HCT116 (cell line): ENCODE measurements around the gene LRRFIP1. TPM values are rescaled to one million over a fixed set of nuclear protein-coding genes. Genes with fewer than 3 reads are reported as not detected.

Experiments used
- ATAC-seq: fragments of 200-7000 bp; cut with Tn5 transposase; 2 replicates; pipeline ENCODE4 v1.9.1; 2020; ENCODE audit warnings: mild to moderate bottlenecking, moderate library complexity
- BruUV-seq: library from RNA; stranded (reverse); fragments of 400-500 nt; replicated peaks from 2 replicates; lab custom pipeline; 2021; lab: Mats Ljungman, UMichigan
- CTCF ChIA-PET: fragments of 300-600 bp; sonication (Branson Sonifier 250); formaldehyde crosslinking; loops from one replicate; lab custom pipeline; 2021; ENCODE audit warnings: antibody characterized with exemption; lab: Charles Lee
- POLR2A ChIA-PET: fragments of 300-600, 350-600 bp; sonication (Branson Sonifier 250); formaldehyde crosslinking; loops from one replicate; lab custom pipeline; 2021; ENCODE audit warnings: antibody characterized with exemption; lab: Charles Lee
- RAD21 ChIA-PET, 2 experiments: fragments of 300-600 bp; sonication (Branson Sonifier 250); formaldehyde crosslinking; loops; one replicate each; lab custom pipeline; 2023; ENCODE audit warnings: low total read pairs in 2 of 2; ENCODE audit not compliant: uncharacterized antibody in 2 of 2, unreplicated experiment in 2 of 2, low non-redundant PET in 1 of 2; lab: Charles Lee
- DNase-seq: peaks from one replicate; pipeline ENCODE4 v3.0.0-alpha.2; 2010; ENCODE audit warnings: low read depth, low spot score
- H2AFZ ChIP-seq: fragments of 200-600 bp; shearing (Covaris generic), sonication (generic); 2 replicates; pipeline ENCODE4 v1.6.1; 2017; ENCODE audit warnings: low read depth, mixed run types, mixed read lengths, antibody characterized with exemption, low read length; ENCODE audit not compliant: poor library complexity, severe bottlenecking
- H3K27ac ChIP-seq: 2 replicates; pipeline ENCODE4 v1.5.1; 2012; ENCODE audit warnings: low read depth, low read length
- H3K27me3 ChIP-seq: fragments of 200-600 bp; sonication (generic); 2 replicates; pipeline ENCODE4 v1.6.1; 2016; ENCODE audit warnings: mixed run types, low read length, mixed read lengths; ENCODE audit not compliant: insufficient read depth
- H3K36me3 ChIP-seq, 2 experiments: fragments of 200-500 bp in 1 of 2; fragments of 200-600 bp in 1 of 2; sonication (Bioruptor generic) in 1 of 2; sonication (generic) in 1 of 2; 2 replicates each; pipeline versions ENCODE4 v1.5.1 to v1.6.1; 2014 to 2016; ENCODE audit warnings: low read length in 2 of 2, inconsistent platforms in 1 of 2, mixed read lengths in 1 of 2, mixed run types in 1 of 2; ENCODE audit not compliant: insufficient read depth in 2 of 2, control insufficient read depth in 1 of 2
- H3K4me1 ChIP-seq, 2 experiments: fragments of 200-600 bp in 1 of 2; sonication (generic) in 1 of 2; 2 replicates each; pipeline versions ENCODE4 v1.5.1 to v1.6.1; 2012 to 2017; ENCODE audit warnings: low read length in 2 of 2, inconsistent platforms in 1 of 2, mild to moderate bottlenecking in 1 of 2, mixed read lengths in 1 of 2, mixed run types in 1 of 2, moderate library complexity in 1 of 2; ENCODE audit not compliant: insufficient read depth in 2 of 2, control insufficient read depth in 1 of 2
- H3K4me2 ChIP-seq: fragments of 200-600 bp; sonication (generic); 2 replicates; pipeline ENCODE4 v1.6.1; 2017; ENCODE audit warnings: mixed run types, low read length, mixed read lengths
- H3K4me3 ChIP-seq, 2 experiments: fragments of 200-600 bp in 1 of 2; sonication (generic) in 1 of 2; replicated peaks in 1 of 2; 2 replicates each; pipeline ENCODE4 v1.5.1; 2011 to 2016; ENCODE audit warnings: low read length in 2 of 2, control low read depth in 1 of 2, low read depth in 1 of 2, mild to moderate bottlenecking in 1 of 2, mixed read lengths in 1 of 2, mixed run types in 1 of 2
- H3K79me2 ChIP-seq: fragments of 200-600 bp; sonication (generic); 2 replicates; pipeline ENCODE4 v1.6.1; 2017; ENCODE audit warnings: mild to moderate bottlenecking, mixed run types, low read length, moderate library complexity, mixed read lengths; ENCODE audit not compliant: insufficient read depth
- H3K9ac ChIP-seq: fragments of 200-600 bp; sonication (generic); 2 replicates; pipeline ENCODE4 v1.6.1; 2016; ENCODE audit warnings: low read length, mixed read lengths
- H3K9me2 ChIP-seq: fragments of 200-600 bp; sonication (generic), shearing (Covaris generic); 2 replicates; pipeline ENCODE4 v1.6.1; 2017; ENCODE audit warnings: mixed run types, mild to moderate bottlenecking, moderate library complexity; ENCODE audit not compliant: insufficient read depth
- H3K9me3 ChIP-seq, 2 experiments: fragments of 200-500 bp in 1 of 2; fragments of 200-600 bp in 1 of 2; sonication (Bioruptor generic) in 1 of 2; sonication (generic) in 1 of 2; 2 replicates each; pipeline ENCODE4 v1.6.1; 2014 to 2017; ENCODE audit warnings: low read length in 2 of 2, mixed read lengths in 2 of 2, inconsistent platforms in 1 of 2, low read depth in 1 of 2, mild to moderate bottlenecking in 1 of 2, mixed run types in 1 of 2, moderate library complexity in 1 of 2; ENCODE audit not compliant: control insufficient read depth in 1 of 2, insufficient read depth in 1 of 2
- H4K20me1 ChIP-seq: fragments of 200-600 bp; sonication (generic), shearing (Covaris generic); 2 replicates; pipeline ENCODE4 v1.6.1; 2017; ENCODE audit warnings: mixed run types, mild to moderate bottlenecking, moderate library complexity; ENCODE audit not compliant: insufficient read depth
- ATF3 ChIP-seq: IDR thresholded peaks from 2 replicates; pipeline ENCODE4 v1.6.1; 2012
- CBX3 ChIP-seq: IDR thresholded peaks from 2 replicates; pipeline ENCODE4 v1.6.1; 2012; ENCODE audit warnings: low read depth
- CEBPB ChIP-seq: IDR thresholded peaks from 2 replicates; pipeline ENCODE4 v1.6.1; 2012; ENCODE audit warnings: low read depth
- CTCF ChIP-seq, 3 experiments: fragments of 200-600 bp in 1 of 3; sonication (generic) in 1 of 3; IDR thresholded peaks in 2 of 3; conservative IDR thresholded peaks in 1 of 3; 2 replicates each; pipeline ENCODE4 v1.5.1; 2012 to 2017; ENCODE audit warnings: low read depth in 2 of 3, low read length in 2 of 3, antibody characterized with exemption in 1 of 3, borderline replicate concordance in 1 of 3, control low read depth in 1 of 3, mild to moderate bottlenecking in 1 of 3, mixed read lengths in 1 of 3, mixed run types in 1 of 3, moderate library complexity in 1 of 3; ENCODE audit not compliant: insufficient read depth in 1 of 3
- EGR1 ChIP-seq: IDR thresholded peaks from 2 replicates; pipeline ENCODE4 v1.6.1; 2012; ENCODE audit warnings: low read depth
- ELF1 ChIP-seq: IDR thresholded peaks from 2 replicates; pipeline ENCODE4 v1.6.1; 2012; ENCODE audit warnings: low read depth, borderline replicate concordance
- EZH2phosphoT487 ChIP-seq: fragments of 200-600 bp; IDR thresholded peaks from 2 replicates; pipeline ENCODE4 v1.6.1; 2018; ENCODE audit warnings: antibody characterized with exemption, borderline replicate concordance
- JUND ChIP-seq: IDR thresholded peaks from 2 replicates; pipeline ENCODE4 v1.6.1; 2012
- MAX ChIP-seq: IDR thresholded peaks from 2 replicates; pipeline ENCODE4 v1.6.1; 2012
- POLR2A ChIP-seq: IDR thresholded peaks from 2 replicates; pipeline ENCODE4 v1.7.0; 2011; ENCODE audit warnings: borderline replicate concordance; ENCODE audit not compliant: insufficient read depth, insufficient read length; ENCODE audit errors: extremely low read depth
- POLR2AphosphoS5 ChIP-seq: IDR thresholded peaks from 2 replicates; pipeline ENCODE4 v1.6.1; 2011; ENCODE audit warnings: mild to moderate bottlenecking, low read depth, low read length, moderate library complexity
- RAD21 ChIP-seq: IDR thresholded peaks from 2 replicates; pipeline ENCODE4 v1.6.1; 2012; ENCODE audit warnings: low read depth, mild to moderate bottlenecking
- SIN3A ChIP-seq: IDR thresholded peaks from 2 replicates; pipeline ENCODE4 v1.6.1; 2012; ENCODE audit warnings: low read depth
- SP1 ChIP-seq: IDR thresholded peaks from 2 replicates; pipeline ENCODE4 v1.6.1; 2012; ENCODE audit warnings: low read depth
- SRF ChIP-seq: IDR thresholded peaks from 2 replicates; pipeline ENCODE4 v1.6.1; 2012; ENCODE audit warnings: low read depth
- TCF7L2 ChIP-seq: IDR thresholded peaks from 2 replicates; pipeline ENCODE4 v1.7.0; 2011; ENCODE audit warnings: borderline replicate concordance, inconsistent platforms; ENCODE audit not compliant: insufficient read depth, insufficient read length; ENCODE audit errors: extremely low read depth
- YY1 ChIP-seq: IDR thresholded peaks from 2 replicates; pipeline ENCODE4 v1.6.1; 2011; ENCODE audit warnings: low read length, low read depth, moderate library complexity, mild to moderate bottlenecking; ENCODE audit not compliant: insufficient replicate concordance; ENCODE audit errors: extremely low read depth
- ZBTB33 ChIP-seq: IDR thresholded peaks from 2 replicates; pipeline ENCODE4 v1.6.1; 2011; ENCODE audit warnings: mild to moderate bottlenecking, low read length, moderate library complexity; ENCODE audit not compliant: insufficient replicate concordance; ENCODE audit errors: extremely low read depth
- ZFX ChIP-seq: fragments of 450-650 bp; IDR thresholded peaks from 2 replicates; pipeline ENCODE4 v1.6.1; 2017
- ZNF274 ChIP-seq: fragments of 200-500 bp; sonication (Bioruptor generic); IDR thresholded peaks from 2 replicates; pipeline ENCODE4 v1.6.1; 2014; ENCODE audit warnings: mild to moderate bottlenecking, low read depth, low read length, inconsistent platforms
- intact Hi-C: fragments of 100-400 bp; cut with micrococcal nuclease; formaldehyde crosslinking; loops from 2 replicates; pipeline ENCODE4 v1.10.0; 2022
- total RNA-seq: library from RNA; stranded (reverse); gene quantifications from one replicate; pipeline ENCODE4 v1.2.1, GENCODE V29; 2021; ENCODE audit not compliant: unreplicated experiment

LRRFIP1 gene
- total RNA-seq, 1 experiment from 2014 or later = 76.9 TPM

- Histone ChIP-seq H3K27me3 (no peaks in the 10 kb centered on the region), H3K27ac (no peak overlapping the region), H3K79me2 (no peaks in the 10 kb centered on the region), H2AFZ (no peak overlapping the region), H3K4me3 (no peak overlapping the region), H3K4me2 (no peak overlapping the region), H3K4me1 (no peaks in the 10 kb centered on the region), H3K9ac (no peak overlapping the region), H4K20me1 (no peaks in the 10 kb centered on the region; the same call in 1 of the 2 replicates), H3K36me3 (peaks cover 32 to 41% of the 10 kb centered on the region in 2 experiments; a peak in 3 of 4 replicates), H3K9me2 (no peaks in the 10 kb centered on the region), H3K9me3 (no peaks in the 10 kb centered on the region)
- no TSS peak for BruUV-seq
- intact Hi-C loops = no loop called here
- POLR2A ChIA-PET = no interaction called here
- CTCF ChIA-PET = no interaction called here
- no peak for ATAC-seq
- TF ChIP-seq RAD21 (no peak), ZBTB33 (no peak), SP1 (no peak), MAX (no peak), JUND (no peak), ZFX (no peak), POLR2A (no peak), CBX3 (no peak), POLR2AphosphoS5 (no peak), YY1 (no peak), CEBPB (no peak), EZH2phosphoT487 (no peak), SRF (no peak), TCF7L2 (no peak), ZNF274 (no peak), EGR1 (no peak), ATF3 (no peak), ELF1 (no peak), SIN3A (no peak), CTCF (IDR thresholded peaks at IDR 0.05 in 2 of 3, conservative IDR thresholded peaks at IDR 0.05 in 1 of 3; ENCODE audit: borderline replicate concordance in 1 of 3, insufficient read depth in 1 of 3, low read depth in 2 of 3, low read length in 2 of 3) (no peak)
- no peak for DNase-seq
- RAD21 ChIA-PET = no interaction called here
Observed at GRCh38 chr2:237757616-237758015, 130.2 kb downstream of the LRRFIP1 start.
